ENCODE measurements around the gene LBX2.

DNA sequence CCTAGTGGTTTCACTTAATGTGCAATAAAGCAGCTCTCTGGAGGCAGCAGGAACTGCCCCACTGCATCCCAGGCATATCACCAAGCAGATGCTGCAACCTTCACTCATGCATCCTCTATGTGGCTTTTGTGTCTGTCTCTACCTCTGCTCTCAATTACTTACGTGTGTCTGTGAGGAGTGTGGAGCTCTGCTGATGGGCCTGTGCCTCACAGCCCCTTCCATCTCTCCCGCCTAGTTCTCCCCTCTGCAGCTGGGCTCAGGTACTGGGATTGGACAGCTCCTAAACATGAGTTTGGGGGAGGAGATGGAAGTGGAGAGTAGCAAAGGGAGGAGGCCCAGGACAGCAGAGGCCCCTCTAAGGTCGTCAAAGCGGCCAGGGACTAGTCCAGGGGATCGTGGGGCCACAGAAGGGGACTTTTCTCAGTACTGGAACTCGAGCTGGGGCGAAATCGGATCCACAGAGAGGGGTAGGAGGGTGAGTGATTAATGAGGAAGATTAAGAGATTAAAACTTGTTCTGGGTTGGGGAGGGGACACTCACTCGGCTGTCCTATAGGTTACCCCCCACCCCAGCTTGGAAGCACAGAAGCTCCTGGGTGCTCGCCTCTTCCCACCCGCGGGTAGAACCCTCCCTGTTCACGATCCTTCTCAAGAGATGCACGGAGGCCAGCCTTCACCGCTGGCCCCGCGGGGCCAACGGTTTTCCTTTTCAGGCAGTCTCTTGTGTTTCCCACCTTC is 2.1 kb upstream of the LBX2 start:
- TF ChIP-seq, protein P1, sequence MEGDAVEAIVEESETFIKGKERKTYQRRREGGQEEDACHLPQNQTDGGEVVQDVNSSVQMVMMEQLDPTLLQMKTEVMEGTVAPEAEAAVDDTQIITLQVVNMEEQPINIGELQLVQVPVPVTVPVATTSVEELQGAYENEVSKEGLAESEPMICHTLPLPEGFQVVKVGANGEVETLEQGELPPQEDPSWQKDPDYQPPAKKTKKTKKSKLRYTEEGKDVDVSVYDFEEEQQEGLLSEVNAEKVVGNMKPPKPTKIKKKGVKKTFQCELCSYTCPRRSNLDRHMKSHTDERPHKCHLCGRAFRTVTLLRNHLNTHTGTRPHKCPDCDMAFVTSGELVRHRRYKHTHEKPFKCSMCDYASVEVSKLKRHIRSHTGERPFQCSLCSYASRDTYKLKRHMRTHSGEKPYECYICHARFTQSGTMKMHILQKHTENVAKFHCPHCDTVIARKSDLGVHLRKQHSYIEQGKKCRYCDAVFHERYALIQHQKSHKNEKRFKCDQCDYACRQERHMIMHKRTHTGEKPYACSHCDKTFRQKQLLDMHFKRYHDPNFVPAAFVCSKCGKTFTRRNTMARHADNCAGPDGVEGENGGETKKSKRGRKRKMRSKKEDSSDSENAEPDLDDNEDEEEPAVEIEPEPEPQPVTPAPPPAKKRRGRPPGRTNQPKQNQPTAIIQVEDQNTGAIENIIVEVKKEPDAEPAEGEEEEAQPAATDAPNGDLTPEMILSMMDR (IDR thresholded peaks at IDR 0.05), result no peak
- TF ChIP-seq, protein P2, sequence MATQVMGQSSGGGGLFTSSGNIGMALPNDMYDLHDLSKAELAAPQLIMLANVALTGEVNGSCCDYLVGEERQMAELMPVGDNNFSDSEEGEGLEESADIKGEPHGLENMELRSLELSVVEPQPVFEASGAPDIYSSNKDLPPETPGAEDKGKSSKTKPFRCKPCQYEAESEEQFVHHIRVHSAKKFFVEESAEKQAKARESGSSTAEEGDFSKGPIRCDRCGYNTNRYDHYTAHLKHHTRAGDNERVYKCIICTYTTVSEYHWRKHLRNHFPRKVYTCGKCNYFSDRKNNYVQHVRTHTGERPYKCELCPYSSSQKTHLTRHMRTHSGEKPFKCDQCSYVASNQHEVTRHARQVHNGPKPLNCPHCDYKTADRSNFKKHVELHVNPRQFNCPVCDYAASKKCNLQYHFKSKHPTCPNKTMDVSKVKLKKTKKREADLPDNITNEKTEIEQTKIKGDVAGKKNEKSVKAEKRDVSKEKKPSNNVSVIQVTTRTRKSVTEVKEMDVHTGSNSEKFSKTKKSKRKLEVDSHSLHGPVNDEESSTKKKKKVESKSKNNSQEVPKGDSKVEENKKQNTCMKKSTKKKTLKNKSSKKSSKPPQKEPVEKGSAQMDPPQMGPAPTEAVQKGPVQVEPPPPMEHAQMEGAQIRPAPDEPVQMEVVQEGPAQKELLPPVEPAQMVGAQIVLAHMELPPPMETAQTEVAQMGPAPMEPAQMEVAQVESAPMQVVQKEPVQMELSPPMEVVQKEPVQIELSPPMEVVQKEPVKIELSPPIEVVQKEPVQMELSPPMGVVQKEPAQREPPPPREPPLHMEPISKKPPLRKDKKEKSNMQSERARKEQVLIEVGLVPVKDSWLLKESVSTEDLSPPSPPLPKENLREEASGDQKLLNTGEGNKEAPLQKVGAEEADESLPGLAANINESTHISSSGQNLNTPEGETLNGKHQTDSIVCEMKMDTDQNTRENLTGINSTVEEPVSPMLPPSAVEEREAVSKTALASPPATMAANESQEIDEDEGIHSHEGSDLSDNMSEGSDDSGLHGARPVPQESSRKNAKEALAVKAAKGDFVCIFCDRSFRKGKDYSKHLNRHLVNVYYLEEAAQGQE (IDR thresholded peaks at IDR 0.05; ENCODE audit: insufficient read depth in 1 of 2, low read depth in 2 of 2, low read length in 1 of 2), result peak; percentile 70 to 72; a peak in 3 of 4 replicates
- TF ChIP-seq POLR2AphosphoS5 (IDR thresholded peaks at IDR 0.05; ENCODE audit: low read depth, low read length) (no peak; the same call in 1 of the 2 replicates), TCF7L2 (IDR thresholded peaks at IDR 0.05; ENCODE audit: low read depth, low read length) (no peak)

All from Panc1 (cell line).